H1 (cell line): ENCODE measurements around the gene POC1B. TPM values are rescaled to one million over a fixed set of nuclear protein-coding genes. Genes with fewer than 3 reads are reported as not detected.

ENCODE experiments used
- CTCF ChIA-PET: fragments of 300-600 bp; sonication (Branson Sonifier 250); formaldehyde crosslinking; loops from one replicate; lab custom pipeline; 2021; ENCODE audit not compliant: partially characterized antibody; lab: Charles Lee
- POLR2A ChIA-PET: fragments of 300-600 bp; sonication (Branson Sonifier 250); formaldehyde crosslinking; loops from one replicate; lab custom pipeline; 2021; ENCODE audit warnings: inconsistent platforms; ENCODE audit not compliant: partially characterized antibody; lab: Charles Lee
- DNase-seq, 2 experiments: peaks; one replicate each; pipeline versions ENCODE4 v3.0.0 to v3.0.0-alpha.2; 2010 to 2022; ENCODE audit warnings: low spot score in 2 of 2, low read depth in 1 of 2, mixed read lengths in 1 of 2
- FAIRE-seq: peaks from 2 replicates; lab custom pipeline; 2011; peaks lifted over from hg19 to GRCh38; lab: Jason Lieb, UNC
- H2AFZ ChIP-seq: 2 replicates; pipeline ENCODE4 v1.8.1; 2012; ENCODE audit warnings: low read length, inconsistent platforms
- H2AK5ac ChIP-seq: 2 replicates; pipeline ENCODE4 v1.6.1; 2013; ENCODE audit warnings: low read depth, low read length
- H2BK120ac ChIP-seq: replicated peaks from 2 replicates; pipeline ENCODE3; 2013; ENCODE audit warnings: low read depth, low read length, inconsistent platforms
- H2BK12ac ChIP-seq: 2 replicates; pipeline ENCODE4 v1.6.1; 2013; ENCODE audit warnings: low read depth, low read length
- H2BK15ac ChIP-seq: 2 replicates; pipeline ENCODE4 v1.6.1; 2013; ENCODE audit warnings: low read length
- H2BK20ac ChIP-seq: 2 replicates; pipeline ENCODE4 v1.6.1; 2013; ENCODE audit warnings: low read length
- H2BK5ac ChIP-seq: 2 replicates; pipeline ENCODE4 v1.6.1; 2013; ENCODE audit warnings: low read depth, low read length
- H3K14ac ChIP-seq: 2 replicates; pipeline ENCODE4 v1.6.1; 2013; ENCODE audit warnings: inconsistent platforms; ENCODE audit not compliant: insufficient read length
- H3K18ac ChIP-seq: 2 replicates; pipeline ENCODE4 v1.6.1; 2013; ENCODE audit warnings: low read length; ENCODE audit errors: extremely low read depth
- H3K23ac ChIP-seq: 2 replicates; pipeline ENCODE4 v1.6.1; 2013; ENCODE audit warnings: inconsistent platforms; ENCODE audit not compliant: insufficient read length
- H3K23me2 ChIP-seq: 2 replicates; pipeline ENCODE4 v1.6.1; 2013; ENCODE audit warnings: low read depth, low read length
- H3K27ac ChIP-seq: 2 replicates; pipeline ENCODE4 v1.6.1; 2011; ENCODE audit warnings: low read depth, low read length, inconsistent platforms
- H3K27me3 ChIP-seq, 4 experiments: replicated peaks in 1 of 4; 1 replicate in 1 of 4; 2 replicates in 3 of 4; pipeline versions ENCODE4 v1.6.1 to v1.8.1; 2011 to 2013; ENCODE audit warnings: low read length in 3 of 4, mild to moderate bottlenecking in 3 of 4, inconsistent platforms in 2 of 4, mixed read lengths in 2 of 4, moderate library complexity in 1 of 4; ENCODE audit not compliant: control insufficient read depth in 3 of 4, insufficient read depth in 3 of 4; ENCODE audit errors: extremely low read depth in 1 of 4
- H3K36me3 ChIP-seq, 4 experiments: 2 replicates each; pipeline versions ENCODE4 v1.6.1 to v1.8.1; 2011 to 2013; ENCODE audit warnings: mild to moderate bottlenecking in 4 of 4, low read length in 3 of 4, moderate library complexity in 2 of 4, control low read depth in 1 of 4, inconsistent platforms in 1 of 4; ENCODE audit not compliant: insufficient read depth in 4 of 4, control insufficient read depth in 2 of 4
- H3K4ac ChIP-seq: replicated peaks from 2 replicates; pipeline ENCODE3; 2013; ENCODE audit warnings: low read length, low read depth, mixed read lengths, inconsistent platforms; ENCODE audit not compliant: insufficient read length
- H3K4me1 ChIP-seq, 4 experiments: replicated peaks in 1 of 4; 1 replicate in 1 of 4; 2 replicates in 3 of 4; pipeline versions ENCODE4 v1.6.1 to v1.8.1; 2011 to 2013; ENCODE audit warnings: low read length in 3 of 4, inconsistent platforms in 2 of 4, mixed read lengths in 1 of 4; ENCODE audit not compliant: insufficient read depth in 4 of 4, control insufficient read depth in 3 of 4
- H3K4me2 ChIP-seq, 2 experiments: 2 replicates each; pipeline versions ENCODE4 v1.6.1 to v1.8.1; 2011 to 2013; ENCODE audit warnings: low read depth in 2 of 2, low read length in 2 of 2, control low read depth in 1 of 2, inconsistent platforms in 1 of 2, mild to moderate bottlenecking in 1 of 2; ENCODE audit not compliant: insufficient read depth in 1 of 2
- H3K4me3 ChIP-seq, 4 experiments: fragments of 200-600, 300-600 bp in 1 of 4; sonication (generic), shearing (Covaris generic), sonication (Bioruptor Twin) in 1 of 4; 2 replicates each; pipeline versions ENCODE4 v1.5.1 to v1.8.1; 2011 to 2016; ENCODE audit warnings: low read length in 4 of 4, low read depth in 3 of 4, control low read depth in 2 of 4, inconsistent platforms in 2 of 4, mild to moderate bottlenecking in 2 of 4, mixed read lengths in 1 of 4, moderate library complexity in 1 of 4; ENCODE audit not compliant: insufficient read depth in 2 of 4; ENCODE audit errors: extremely low read depth in 1 of 4
- H3K56ac ChIP-seq: replicated peaks from 2 replicates; pipeline ENCODE3; 2013; ENCODE audit warnings: low read depth, mild to moderate bottlenecking, mixed read lengths, low read length, inconsistent platforms; ENCODE audit not compliant: insufficient read length
- H3K79me1 ChIP-seq: 2 replicates; pipeline ENCODE4 v1.6.1; 2013; ENCODE audit warnings: low read depth, low read length, control low read depth
- H3K79me2 ChIP-seq, 2 experiments: 2 replicates each; pipeline versions ENCODE4 v1.6.1 to v1.8.1; 2012 to 2013; ENCODE audit warnings: low read length in 2 of 2, mild to moderate bottlenecking in 2 of 2, inconsistent platforms in 1 of 2; ENCODE audit not compliant: insufficient read depth in 2 of 2, control insufficient read depth in 1 of 2
- H3K9ac ChIP-seq, 4 experiments: replicated peaks in 1 of 4; 1 replicate in 1 of 4; 2 replicates in 3 of 4; pipeline versions ENCODE4 v1.6.1 to v1.8.1; 2011 to 2013; ENCODE audit warnings: low read depth in 3 of 4, low read length in 3 of 4, control low read depth in 2 of 4, mild to moderate bottlenecking in 2 of 4, moderate library complexity in 2 of 4, inconsistent platforms in 1 of 4; ENCODE audit errors: extremely low read depth in 1 of 4
- H3K9me3 ChIP-seq, 2 experiments: 2 replicates each; pipeline versions ENCODE4 v1.6.1 to v1.8.1; 2012 to 2013; ENCODE audit warnings: mild to moderate bottlenecking in 2 of 2, moderate library complexity in 2 of 2, control low read depth in 1 of 2, inconsistent platforms in 1 of 2, low read depth in 1 of 2, low read length in 1 of 2, mixed read lengths in 1 of 2; ENCODE audit not compliant: insufficient read depth in 2 of 2
- H4K20me1 ChIP-seq, 2 experiments: replicated peaks in 1 of 2; 2 replicates each; pipeline versions ENCODE3 to v1.8.1; 2011 to 2013; ENCODE audit warnings: inconsistent platforms in 2 of 2, low read length in 2 of 2, mild to moderate bottlenecking in 1 of 2; ENCODE audit not compliant: insufficient read depth in 2 of 2, control insufficient read depth in 1 of 2
- H4K5ac ChIP-seq: 2 replicates; pipeline ENCODE4 v1.6.1; 2013; ENCODE audit warnings: low read length, low read depth, mixed read lengths, inconsistent platforms; ENCODE audit not compliant: insufficient read length
- H4K8ac ChIP-seq: 2 replicates; pipeline ENCODE4 v1.8.0; 2013; ENCODE audit warnings: mild to moderate bottlenecking, moderate library complexity, low read length, inconsistent platforms; ENCODE audit not compliant: insufficient read depth; ENCODE audit errors: extremely low read depth
- H4K91ac ChIP-seq: replicated peaks from 2 replicates; pipeline ENCODE3; 2013; ENCODE audit warnings: low read length, mixed read lengths, inconsistent platforms; ENCODE audit not compliant: insufficient read length
- CHD1 ChIP-seq: IDR thresholded peaks from 2 replicates; pipeline ENCODE4 v1.6.1; 2012; ENCODE audit warnings: low read depth, low read length, improper control_type of control experiment
- CTCF ChIP-seq, 3 experiments: IDR thresholded peaks; 1 replicate in 2 of 3; 2 replicates in 1 of 3; pipeline versions ENCODE4 v1.5.1 to v1.6.1; 2011; ENCODE audit warnings: low read length in 3 of 3, mild to moderate bottlenecking in 3 of 3, inconsistent platforms in 2 of 3, low read depth in 1 of 3, moderate library complexity in 1 of 3; ENCODE audit not compliant: insufficient read depth in 1 of 3; ENCODE audit errors: control extremely low read depth in 1 of 3
- KDM5A ChIP-seq: fragments of 200-600 bp; IDR thresholded peaks from 2 replicates; pipeline ENCODE4 v1.7.1; 2012; ENCODE audit warnings: mild to moderate bottlenecking, low read length, inconsistent platforms, mixed read lengths
- NANOG ChIP-seq: IDR thresholded peaks from 2 replicates; pipeline ENCODE4 v1.6.1; 2011; ENCODE audit warnings: low read length, low read depth, mild to moderate bottlenecking, inconsistent platforms; ENCODE audit not compliant: insufficient read depth, poor library complexity, severe bottlenecking
- RAD21 ChIP-seq, 2 experiments: IDR thresholded peaks in 1 of 2; conservative IDR thresholded peaks in 1 of 2; 2 replicates each; pipeline ENCODE4 v1.6.1; 2011; ENCODE audit warnings: low read depth in 2 of 2, low read length in 2 of 2, improper control_type of control experiment in 1 of 2, inconsistent platforms in 1 of 2, mild to moderate bottlenecking in 1 of 2, moderate library complexity in 1 of 2
- SP2 ChIP-seq: IDR thresholded peaks from 2 replicates; pipeline ENCODE4 v1.6.1; 2012; ENCODE audit warnings: mild to moderate bottlenecking, low read length, inconsistent platforms
- WGBS, 2 experiments: shearing (Covaris generic) in 1 of 2; methylation state at CpG; one replicate each; pipeline versions ENCODE4 v1.1.6 to v1.1.7; 2013 to 2015; ENCODE audit warnings: low lambda C conversion rate in 2 of 2, mixed read lengths in 2 of 2, inconsistent platforms in 1 of 2, low coverage in 1 of 2, missing lambda C conversion rate in 1 of 2; ENCODE audit not compliant: insufficient replicate concordance in 2 of 2, insufficient coverage in 1 of 2, insufficient read length in 1 of 2; ENCODE audit errors: extremely low coverage in 1 of 2, missing lambda C conversion rate in 1 of 2; 5-methylcytosine and 5-hydroxymethylcytosine counted together
- polyA plus RNA-seq, 7 experiments: library from polyadenylated mRNA; depleted of rRNA in 3 of 7; stranded (reverse) in 5 of 7; unstranded in 2 of 7; fragments of >200 nt in 5 of 7; fragments of 200-250 nt in 2 of 7; gene quantifications; 1 replicate in 5 of 7; 2 replicates in 1 of 7; 4 replicates in 1 of 7; pipeline versions ENCODE4 v1.2.1 to v1.2.3, GENCODE V29; 2011 to 2013; ENCODE audit warnings: missing spikeins in 2 of 7, mixed read lengths in 2 of 7
- total RNA-seq: library from RNA; stranded (reverse); fragmentation: NEBNext Ultra II Directional; extraction: Animal tissue kit (Norgen Biotek cat#: 25700); gene quantifications from 2 replicates; pipeline ENCODE4 v1.2.1, GENCODE V29; 2021

POC1B gene
- total and polyA plus RNA-seq, 2 of the 8 experiments (the other 6 are each of a cell fraction or from before 2014, with no cell fraction given), result 7.5 to 16.3 TPM

DNA sequence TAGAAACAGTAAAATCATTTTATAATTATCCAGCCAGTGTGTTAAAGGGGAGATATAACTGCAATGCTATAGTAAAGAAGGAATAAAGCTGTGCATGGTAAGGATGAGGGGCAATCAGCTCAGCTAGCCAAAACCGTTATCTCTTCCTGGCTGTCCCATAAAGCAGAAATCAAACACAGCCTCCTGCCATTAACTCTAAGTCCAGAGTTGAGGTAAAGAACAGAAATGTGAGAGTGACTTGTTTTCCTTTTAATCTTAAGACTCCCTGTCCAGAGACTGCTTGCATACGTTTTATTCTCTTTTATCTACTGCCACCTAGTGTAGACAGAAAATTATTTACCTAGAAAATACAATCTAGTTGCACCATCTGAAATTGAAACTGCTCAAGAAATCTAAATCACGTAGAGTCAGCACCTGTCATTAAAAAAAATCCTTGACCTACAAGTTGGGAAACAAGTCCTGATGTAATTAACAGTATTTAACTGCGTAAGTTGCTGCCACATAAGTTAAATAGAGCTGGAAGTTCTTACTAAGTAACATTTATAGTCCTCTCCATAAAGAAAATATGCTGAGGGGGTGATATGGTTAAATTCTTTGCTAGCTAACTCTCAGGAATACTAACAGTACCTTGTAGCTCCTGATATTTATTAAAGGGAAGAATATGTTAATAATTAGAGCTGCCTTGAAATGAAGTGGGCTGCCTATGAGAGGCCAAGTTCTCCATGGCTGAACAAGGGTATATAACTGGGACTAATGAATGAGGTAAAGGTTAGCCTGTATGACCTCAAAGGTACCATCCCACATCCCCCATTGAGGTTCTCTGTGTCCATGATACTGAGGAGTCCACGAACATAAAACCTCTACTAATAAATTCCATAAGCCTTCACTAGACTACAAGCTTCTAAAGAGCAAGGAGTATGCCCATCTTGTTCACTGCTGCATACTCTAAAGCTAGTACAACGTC, 63.9 kb downstream of the POC1B start:
- H3K27ac ChIP-seq, result no peak overlapping the region
- H3K4me3 ChIP-seq, result no peak overlapping the region
- no peak for DNase-seq

More for the DNA sequence above, 63.9 kb downstream of the POC1B start:
- Histone ChIP-seq H4K91ac (no peak overlapping the region), H3K14ac (no peak overlapping the region), H2AK5ac (no peak overlapping the region), H3K9me3 (no peaks in the 10 kb centered on the region), H3K27me3 (no peaks in the 10 kb centered on the region), H2BK5ac (no peak overlapping the region), H3K79me2 (no peaks in the 10 kb centered on the region), H3K18ac (no peak overlapping the region), H4K8ac (no peak overlapping the region), H3K79me1 (no peaks in the 10 kb centered on the region), H2BK20ac (no peak overlapping the region), H4K5ac (no peak overlapping the region), H2BK12ac (no peak overlapping the region), H3K9ac (no peak overlapping the region), H2BK15ac (no peak overlapping the region), H3K4ac (no peak overlapping the region), H3K4me2 (no peak overlapping the region), H3K56ac (no peak overlapping the region), H3K4me1 (peaks cover 0 to 4% (median 1%) of the 10 kb centered on the region in 4 experiments; a peak in 3 of 7 replicates), H3K23me2 (no peaks in the 10 kb centered on the region), H3K23ac (no peak overlapping the region), H2BK120ac (no peak overlapping the region), H2AFZ (no peak overlapping the region), H4K20me1 (no peaks in the 10 kb centered on the region), H3K36me3 (no peaks in the 10 kb centered on the region)
- FAIRE-seq, result peak; percentile 13
- 47% methylated on average over 6 of the region's 6 CpGs; no CpG with 5 or more reads in 1 of the 2 experiments for WGBS, 2 experiments
- peak; percentile 78 to 84 for TF ChIP-seq RAD21 (IDR thresholded peaks at IDR 0.05 in 1 of 2, conservative IDR thresholded peaks at IDR 0.05 in 1 of 2; ENCODE audit: low read depth in 2 of 2, low read length in 2 of 2)
- TF ChIP-seq CTCF (IDR thresholded peaks at IDR 0.05; ENCODE audit: control extremely low read depth in 1 of 3, insufficient read depth in 1 of 3, low read depth in 1 of 3, low read length in 3 of 3), result peak in 2 of 3 experiments; percentile 34 to 37; a peak in 2 of 4 replicates
- TF ChIP-seq CHD1, result no peak
- no peak for TF ChIP-seq SP2
- TF ChIP-seq NANOG, result no peak
- no peak for TF ChIP-seq KDM5A
- ChIA-PET POLR2A (interaction anchor here (0.7 to 2.1 kb wide), 4 partner anchors 11 to 111 kb away, joined by 3 to 6 read pairs (median 4); partner anchors contain the start of gene DUSP6), CTCF (interaction anchor here (0.6 to 4.9 kb wide), 60 partner anchors 9 to 450 kb away, joined by 3 to 35 read pairs (median 4); partner anchors contain the start of genes DUSP6, GALNT4 and POC1B)
